CD14-positive monocyte (primary cell): ENCODE measurements around the gene IQGAP2. TPM values are rescaled to one million over a fixed set of nuclear protein-coding genes. Genes with fewer than 3 reads are reported as not detected.
A peak's percentile ranks its signal among the peaks of the same experiment; 100 is the strongest.

Experiments
- DNase-seq, 3 donors: peaks; one replicate each; pipeline ENCODE4 v3.0.0-alpha.2; 2011 to 2022
- H2AFZ ChIP-seq: 2 replicates; pipeline ENCODE4 v1.6.0; 2012; ENCODE audit warnings: mild to moderate bottlenecking, low read depth, low read length, inconsistent platforms; ENCODE audit not compliant: insufficient read depth, poor library complexity, severe bottlenecking
- H3K27ac ChIP-seq, 2 donors: 1 replicate in 1 of 2; 2 replicates in 1 of 2; pipeline ENCODE4 v1.5.1; 2012 to 2013; ENCODE audit warnings: low read length in 2 of 2, control low read depth in 1 of 2, inconsistent platforms in 1 of 2, low read depth in 1 of 2, mild to moderate bottlenecking in 1 of 2
- H3K27me3 ChIP-seq, 2 donors: one replicate each; pipeline versions ENCODE4 v1.6.0 to v1.6.1; 2011 to 2013; ENCODE audit warnings: low read length in 2 of 2; ENCODE audit not compliant: control insufficient read depth in 2 of 2, insufficient read depth in 2 of 2
- H3K36me3 ChIP-seq, 2 donors: replicated peaks in 1 of 2; 1 replicate in 1 of 2; 2 replicates in 1 of 2; pipeline versions ENCODE4 v1.5.1 to v1.6.1; 2012 to 2013; ENCODE audit warnings: low read length in 2 of 2, control low read depth in 1 of 2, inconsistent platforms in 1 of 2, mild to moderate bottlenecking in 1 of 2; ENCODE audit not compliant: insufficient read depth in 2 of 2, control insufficient read depth in 1 of 2
- H3K4me1 ChIP-seq, 2 donors: 1 replicate in 1 of 2; 2 replicates in 1 of 2; pipeline versions ENCODE4 v1.5.1 to v1.6.1; 2012 to 2013; ENCODE audit warnings: low read length in 2 of 2, control low read depth in 1 of 2, inconsistent platforms in 1 of 2, mild to moderate bottlenecking in 1 of 2, moderate library complexity in 1 of 2; ENCODE audit not compliant: insufficient read depth in 2 of 2, control insufficient read depth in 1 of 2
- H3K4me2 ChIP-seq: replicated peaks from 2 replicates; pipeline ENCODE3; 2012; ENCODE audit warnings: low read length, moderate library complexity, mild to moderate bottlenecking; ENCODE audit not compliant: poor library complexity, severe bottlenecking; ENCODE audit errors: extremely low read depth
- H3K4me3 ChIP-seq, 3 experiments: fragments of 200-600 bp in 1 of 3; sonication (generic) in 1 of 3; replicated peaks in 1 of 3; 1 replicate in 2 of 3; 2 replicates in 1 of 3; pipeline ENCODE4 v1.5.1; 2011 to 2013; ENCODE audit warnings: low read length in 3 of 3, mild to moderate bottlenecking in 3 of 3, control low read depth in 2 of 3, low read depth in 2 of 3, inconsistent platforms in 1 of 3, moderate library complexity in 1 of 3
- H3K79me2 ChIP-seq: 2 replicates; pipeline ENCODE4 v1.6.0; 2012; ENCODE audit warnings: mild to moderate bottlenecking, control low read depth, inconsistent platforms, low read length, moderate library complexity; ENCODE audit not compliant: insufficient read depth
- H3K9ac ChIP-seq: 2 replicates; pipeline ENCODE4 v1.6.0; 2017; ENCODE audit warnings: low read length, mild to moderate bottlenecking; ENCODE audit not compliant: insufficient read depth, poor library complexity, severe bottlenecking
- H3K9me3 ChIP-seq, 2 donors: replicated peaks in 1 of 2; 1 replicate in 1 of 2; 2 replicates in 1 of 2; pipeline versions ENCODE4 v1.5.1 to v1.6.1; 2012 to 2013; ENCODE audit warnings: low read length in 2 of 2, control low read depth in 1 of 2; ENCODE audit not compliant: control insufficient read depth in 1 of 2, insufficient read depth in 1 of 2
- H4K20me1 ChIP-seq: 2 replicates; pipeline ENCODE4 v1.6.0; 2012; ENCODE audit warnings: mild to moderate bottlenecking, low read length, control low read depth, moderate library complexity; ENCODE audit not compliant: insufficient read depth
- H3K27ac Mint-ChIP-seq, 7 donors: one replicate each; pipeline ENCODE4 v1.8.0; 2020; ENCODE audit warnings: mild to moderate bottlenecking in 7 of 7, mixed read lengths in 7 of 7, moderate library complexity in 6 of 7, inconsistent platforms in 2 of 7
- H3K27me3 Mint-ChIP-seq, 3 donors: one replicate each; pipeline ENCODE4 v1.8.0; 2021 to 2022; ENCODE audit warnings: low read depth in 3 of 3, mild to moderate bottlenecking in 3 of 3, mixed read lengths in 3 of 3, moderate library complexity in 3 of 3, inconsistent platforms in 1 of 3
- H3K36me3 Mint-ChIP-seq, 2 donors: one replicate each; pipeline ENCODE4 v1.8.0; 2020; ENCODE audit warnings: mixed read lengths in 2 of 2, inconsistent platforms in 1 of 2, mild to moderate bottlenecking in 1 of 2
- H3K4me1 Mint-ChIP-seq: one replicate; pipeline ENCODE4 v1.8.0; 2020; ENCODE audit warnings: mild to moderate bottlenecking, mixed read lengths
- H3K4me3 Mint-ChIP-seq, 2 donors: one replicate each; pipeline ENCODE4 v1.8.0; 2020; ENCODE audit warnings: mild to moderate bottlenecking in 2 of 2, mixed read lengths in 2 of 2, moderate library complexity in 1 of 2
- H3K9me3 Mint-ChIP-seq, 7 donors: one replicate each; pipeline ENCODE4 v1.8.0; 2020 to 2022; ENCODE audit warnings: mixed read lengths in 7 of 7, mild to moderate bottlenecking in 6 of 7, moderate library complexity in 6 of 7, inconsistent platforms in 2 of 7
- WGBS: methylation state at CpG from one replicate; pipeline ENCODE4 v1.1.5; 2013; ENCODE audit warnings: missing lambda C conversion rate; ENCODE audit not compliant: insufficient coverage; 5-methylcytosine and 5-hydroxymethylcytosine counted together
- intact Hi-C, 2 donors: fragments of 100-400 bp; cut with micrococcal nuclease; formaldehyde crosslinking; loops; one replicate each; pipeline versions ENCODE4 v1.15.0 to v1.15.1; 2023
- polyA plus RNA-seq, 3 donors: library from polyadenylated mRNA; depleted of rRNA in 1 of 3; unstranded in 2 of 3; stranded (reverse) in 1 of 3; fragments of 300-500 nt in 2 of 3; fragments of >200 nt in 1 of 3; fragmentation: Illumina TruSeq in 2 of 3; gene quantifications; 1 replicate in 2 of 3; 2 replicates in 1 of 3; pipeline ENCODE4 v1.2.3, GENCODE V29; 2012 to 2021
- TF ChIP-seq, protein P1 (sequence below): fragments of 200-600 bp; IDR thresholded peaks from one replicate; pipeline ENCODE4 v1.8.0; 2022; ENCODE audit warnings: antibody characterized with exemption, mild to moderate bottlenecking

Gene IQGAP2
- polyA plus RNA-seq, 3 donors, result 21.4 to 50.9 (median 35.4) TPM

- H3K4me1 Mint-ChIP-seq, result peaks cover 33% of the 10 kb centered on the region
- Histone ChIP-seq H3K4me1 (peaks cover 4 to 18% of the 10 kb centered on the region in 2 donors), H2AFZ (no peak overlapping the region), H3K79me2 (peaks cover 100% of the 10 kb centered on the region), H3K27me3 (no peaks in the 10 kb centered on the region), H3K36me3 (peaks cover 0 to 12% of the 10 kb centered on the region in 2 donors), H4K20me1 (peaks cover 99% of the 10 kb centered on the region), H3K27ac (peak overlapping the region in 1 of 2 donors; percentile 5), H3K4me2 (no peak overlapping the region), H3K9ac (no peak overlapping the region), H3K9me3 (no peaks in the 10 kb centered on the region), H3K4me3 (no peak overlapping the region)
- no CpG with 5 or more reads among the region's 5 CpGs for WGBS
- H3K27me3 Mint-ChIP-seq, result peaks cover 0 to 1% (median 0%) of the 10 kb centered on the region in 3 donors
- H3K27ac Mint-ChIP-seq, result peak overlapping the region in 1 of 7 donors; percentile 81
- intact Hi-C loops, result no loop called here
- TF ChIP-seq, protein P1, sequence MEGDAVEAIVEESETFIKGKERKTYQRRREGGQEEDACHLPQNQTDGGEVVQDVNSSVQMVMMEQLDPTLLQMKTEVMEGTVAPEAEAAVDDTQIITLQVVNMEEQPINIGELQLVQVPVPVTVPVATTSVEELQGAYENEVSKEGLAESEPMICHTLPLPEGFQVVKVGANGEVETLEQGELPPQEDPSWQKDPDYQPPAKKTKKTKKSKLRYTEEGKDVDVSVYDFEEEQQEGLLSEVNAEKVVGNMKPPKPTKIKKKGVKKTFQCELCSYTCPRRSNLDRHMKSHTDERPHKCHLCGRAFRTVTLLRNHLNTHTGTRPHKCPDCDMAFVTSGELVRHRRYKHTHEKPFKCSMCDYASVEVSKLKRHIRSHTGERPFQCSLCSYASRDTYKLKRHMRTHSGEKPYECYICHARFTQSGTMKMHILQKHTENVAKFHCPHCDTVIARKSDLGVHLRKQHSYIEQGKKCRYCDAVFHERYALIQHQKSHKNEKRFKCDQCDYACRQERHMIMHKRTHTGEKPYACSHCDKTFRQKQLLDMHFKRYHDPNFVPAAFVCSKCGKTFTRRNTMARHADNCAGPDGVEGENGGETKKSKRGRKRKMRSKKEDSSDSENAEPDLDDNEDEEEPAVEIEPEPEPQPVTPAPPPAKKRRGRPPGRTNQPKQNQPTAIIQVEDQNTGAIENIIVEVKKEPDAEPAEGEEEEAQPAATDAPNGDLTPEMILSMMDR, result no peak
- H3K4me3 Mint-ChIP-seq, result no peak overlapping the region
- peaks cover 0 to 2% (median 0%) of the 10 kb centered on the region in 7 donors for H3K9me3 Mint-ChIP-seq
- no peak for DNase-seq
- H3K36me3 Mint-ChIP-seq, result peaks cover 2 to 16% of the 10 kb centered on the region in 2 donors
These were observed 80.3 kb downstream of the IQGAP2 start for GRCh38 chr5:76483433-76483832.

- Histone ChIP-seq H2AFZ (no peak overlapping the region), H3K9ac (no peak overlapping the region), H3K4me2 (no peak overlapping the region), H3K9me3 (no peaks in the 10 kb centered on the region), H3K4me3 (no peak overlapping the region), H3K27me3 (no peaks in the 10 kb centered on the region), H3K36me3 (peaks cover 0 to 13% of the 10 kb centered on the region in 2 donors), H3K4me1 (peaks cover 4 to 18% of the 10 kb centered on the region in 2 donors), H4K20me1 (peaks cover 99% of the 10 kb centered on the region), H3K79me2 (peaks cover 100% of the 10 kb centered on the region), H3K27ac (peak overlapping the region in 1 of 2 donors; percentile 5)
- peaks cover 0 to under 1% (median 0%) of the 10 kb centered on the region in 7 donors for H3K9me3 Mint-ChIP-seq
- H3K36me3 Mint-ChIP-seq, result peaks cover 2 to 18% of the 10 kb centered on the region in 2 donors
- DNase-seq, result no peak
- peaks cover 30% of the 10 kb centered on the region for H3K4me1 Mint-ChIP-seq
- no peak overlapping the region for H3K4me3 Mint-ChIP-seq
- H3K27me3 Mint-ChIP-seq, result peaks cover 0 to 1% (median 0%) of the 10 kb centered on the region in 3 donors
- H3K27ac Mint-ChIP-seq, result peak overlapping the region in 1 of 7 donors; percentile 81
- intact Hi-C loops, result no loop called here
- TF ChIP-seq, protein P1, result no peak
- WGBS, result 100% methylated on average over 1 of the region's 4 CpGs
These were observed 80.8 kb downstream of the IQGAP2 start for GRCh38 chr5:76483881-76484280.
